Stimulated activated CD4-positive, alpha-beta T cell treated with anti-CD3 and anti-CD28 coated beads, Interleukin-4, amount 100 ng/mL, for 4 hours (primary cell): ENCODE results near the gene RFX2.

Experiments used
- DNase-seq, 2 experiments: peaks; one replicate each; pipeline ENCODE4 v3.0.0-alpha.2; 2020

RFX2 gene

DNA sequence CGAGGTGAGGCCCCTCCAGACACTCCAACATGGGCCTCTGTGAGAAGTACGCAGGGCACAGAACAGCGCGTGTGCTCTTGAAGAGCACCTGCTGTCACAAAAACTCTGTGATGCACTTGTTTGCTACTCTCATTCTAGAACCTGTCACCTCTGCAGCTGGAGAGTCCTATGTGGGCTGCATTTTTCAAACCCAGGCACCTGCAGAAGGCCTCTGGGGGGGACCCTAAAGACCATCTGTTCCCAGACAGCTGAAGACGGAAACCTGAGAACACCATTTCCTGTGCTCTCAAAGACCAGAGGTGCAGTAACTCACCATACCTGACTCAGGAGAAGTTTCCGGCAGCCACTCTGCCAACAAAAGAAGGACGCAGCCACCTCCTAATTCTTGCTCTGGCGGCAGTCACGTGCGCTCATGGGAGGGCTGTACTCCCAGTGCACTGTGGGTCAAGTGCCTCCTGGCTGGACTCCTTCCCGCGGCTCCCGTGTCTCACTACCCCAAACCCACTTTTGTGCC, 160.5 kb downstream of the RFX2 start:
- peak; percentile 14 to 42 for DNase-seq

DNA sequence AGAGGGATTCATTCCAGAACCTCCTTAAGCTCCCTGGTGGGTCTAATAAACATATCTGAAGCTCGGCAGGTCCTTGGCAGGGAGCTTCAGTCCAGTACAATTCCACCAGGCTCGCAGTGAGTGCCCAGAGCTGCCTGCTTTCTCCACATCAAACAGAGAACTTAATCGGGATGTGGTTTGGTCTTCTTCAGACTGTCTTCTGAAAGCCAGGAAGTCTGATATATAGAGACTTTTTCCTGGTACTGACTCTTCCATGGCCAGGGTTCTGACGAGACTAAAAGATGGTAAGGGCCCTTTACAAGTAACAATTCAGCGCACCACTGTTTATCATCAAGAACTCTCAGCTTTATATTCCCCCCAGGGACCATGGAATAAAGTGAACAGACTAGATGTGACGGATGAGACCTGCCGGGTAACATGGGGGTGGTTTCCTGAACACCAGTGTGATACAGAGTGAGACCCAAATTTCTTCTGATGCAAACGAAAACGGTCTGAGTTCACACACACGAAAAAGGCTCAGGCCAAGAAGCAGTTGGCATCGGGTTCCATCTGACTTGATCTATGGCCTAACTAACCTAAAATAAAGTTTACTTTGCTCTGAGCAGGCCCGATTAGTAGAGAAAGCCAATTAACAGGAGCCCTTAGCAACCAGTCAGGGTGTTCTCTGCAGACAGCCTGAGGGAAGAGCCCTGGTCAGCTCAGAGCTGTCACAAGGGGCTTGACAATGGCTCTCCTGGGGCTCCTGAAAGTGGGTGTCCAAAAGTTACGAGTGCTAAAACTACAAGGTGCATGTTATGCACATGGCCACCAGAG, 161.3 kb downstream of the RFX2 start:
- peak in 1 of 2 experiments; percentile 23 for DNase-seq

DNA sequence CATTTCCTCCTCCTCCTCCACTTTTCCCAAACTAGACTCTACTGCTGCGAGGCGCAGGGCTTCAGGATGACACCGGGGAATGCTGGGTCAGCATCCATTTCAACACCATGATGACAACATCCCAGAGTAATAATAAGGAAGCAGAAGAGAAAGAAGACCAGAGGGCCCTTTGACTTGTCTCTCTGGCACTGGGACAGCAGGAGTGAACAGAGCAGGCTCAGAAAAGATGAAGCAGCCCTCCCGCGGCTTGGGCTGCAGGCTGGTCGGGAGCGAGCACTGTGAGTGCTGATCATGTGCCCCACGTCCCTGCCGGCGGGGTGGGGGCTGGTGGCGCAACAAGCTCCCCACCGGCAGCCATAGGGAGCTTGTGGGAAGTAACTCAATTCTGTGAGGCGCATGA, 162.9 kb downstream of the RFX2 start:
- DNase-seq, result no peak

DNA sequence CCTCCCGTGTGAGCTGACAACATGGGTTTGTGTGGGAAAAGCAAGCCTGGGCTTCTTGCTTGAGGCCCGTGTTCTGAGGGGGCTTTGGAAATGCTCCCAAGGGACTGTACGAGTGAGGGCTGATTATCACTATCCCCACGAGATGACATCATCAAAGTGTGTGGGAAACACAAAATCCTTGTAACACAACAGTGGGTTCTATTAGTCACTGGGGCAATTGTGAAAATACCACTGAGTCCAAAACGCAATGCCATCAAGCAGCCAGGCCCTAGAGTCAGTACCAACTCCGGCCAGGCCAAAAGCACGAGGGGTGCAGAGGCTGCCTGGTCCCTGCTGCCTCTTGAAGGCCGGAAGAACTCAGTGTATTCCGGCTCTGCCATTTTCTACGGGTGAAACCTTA, 166.7 kb downstream of the RFX2 start:
- no peak for DNase-seq
